D721Med (cell line): ENCODE results near the gene LMBRD2.

Experiments used
- DNase-seq: peaks from one replicate; pipeline ENCODE4 v3.0.0; 2011; ENCODE audit warnings: low spot score; ENCODE audit not compliant: insufficient read length
- FAIRE-seq: peaks from 2 replicates; lab custom pipeline; 2011; peaks lifted over from hg19 to GRCh38; lab: Jason Lieb, UNC
- TF ChIP-seq, protein P1 (sequence below): IDR thresholded peaks from 2 replicates; pipeline ENCODE4 v1.5.1; 2012; ENCODE audit warnings: mild to moderate bottlenecking, control low read depth; ENCODE audit not compliant: insufficient read depth; ENCODE audit errors: missing control alignments

Gene LMBRD2

DNA sequence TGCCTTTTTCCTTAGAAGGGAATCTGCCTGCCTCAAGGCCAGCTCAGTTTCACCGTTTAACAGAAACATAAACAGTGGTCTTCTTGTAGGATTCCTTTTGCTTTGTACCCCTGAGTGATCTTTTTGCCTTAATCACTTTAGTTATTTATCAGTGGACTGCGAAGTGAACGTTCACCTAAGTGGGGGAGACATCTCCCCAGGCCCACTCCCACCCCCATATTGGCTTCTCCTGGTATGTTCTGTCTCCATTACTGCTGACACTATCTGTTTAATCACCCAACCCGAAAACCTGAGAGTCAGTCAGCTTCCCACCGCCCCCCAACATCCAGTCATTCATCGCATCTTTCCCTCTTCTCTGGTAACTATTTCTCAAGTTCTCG is 1.6 kb upstream of the LMBRD2 start:
- no peak for DNase-seq
- no peak for FAIRE-seq
- TF ChIP-seq, protein P1, sequence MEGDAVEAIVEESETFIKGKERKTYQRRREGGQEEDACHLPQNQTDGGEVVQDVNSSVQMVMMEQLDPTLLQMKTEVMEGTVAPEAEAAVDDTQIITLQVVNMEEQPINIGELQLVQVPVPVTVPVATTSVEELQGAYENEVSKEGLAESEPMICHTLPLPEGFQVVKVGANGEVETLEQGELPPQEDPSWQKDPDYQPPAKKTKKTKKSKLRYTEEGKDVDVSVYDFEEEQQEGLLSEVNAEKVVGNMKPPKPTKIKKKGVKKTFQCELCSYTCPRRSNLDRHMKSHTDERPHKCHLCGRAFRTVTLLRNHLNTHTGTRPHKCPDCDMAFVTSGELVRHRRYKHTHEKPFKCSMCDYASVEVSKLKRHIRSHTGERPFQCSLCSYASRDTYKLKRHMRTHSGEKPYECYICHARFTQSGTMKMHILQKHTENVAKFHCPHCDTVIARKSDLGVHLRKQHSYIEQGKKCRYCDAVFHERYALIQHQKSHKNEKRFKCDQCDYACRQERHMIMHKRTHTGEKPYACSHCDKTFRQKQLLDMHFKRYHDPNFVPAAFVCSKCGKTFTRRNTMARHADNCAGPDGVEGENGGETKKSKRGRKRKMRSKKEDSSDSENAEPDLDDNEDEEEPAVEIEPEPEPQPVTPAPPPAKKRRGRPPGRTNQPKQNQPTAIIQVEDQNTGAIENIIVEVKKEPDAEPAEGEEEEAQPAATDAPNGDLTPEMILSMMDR = no peak

DNA sequence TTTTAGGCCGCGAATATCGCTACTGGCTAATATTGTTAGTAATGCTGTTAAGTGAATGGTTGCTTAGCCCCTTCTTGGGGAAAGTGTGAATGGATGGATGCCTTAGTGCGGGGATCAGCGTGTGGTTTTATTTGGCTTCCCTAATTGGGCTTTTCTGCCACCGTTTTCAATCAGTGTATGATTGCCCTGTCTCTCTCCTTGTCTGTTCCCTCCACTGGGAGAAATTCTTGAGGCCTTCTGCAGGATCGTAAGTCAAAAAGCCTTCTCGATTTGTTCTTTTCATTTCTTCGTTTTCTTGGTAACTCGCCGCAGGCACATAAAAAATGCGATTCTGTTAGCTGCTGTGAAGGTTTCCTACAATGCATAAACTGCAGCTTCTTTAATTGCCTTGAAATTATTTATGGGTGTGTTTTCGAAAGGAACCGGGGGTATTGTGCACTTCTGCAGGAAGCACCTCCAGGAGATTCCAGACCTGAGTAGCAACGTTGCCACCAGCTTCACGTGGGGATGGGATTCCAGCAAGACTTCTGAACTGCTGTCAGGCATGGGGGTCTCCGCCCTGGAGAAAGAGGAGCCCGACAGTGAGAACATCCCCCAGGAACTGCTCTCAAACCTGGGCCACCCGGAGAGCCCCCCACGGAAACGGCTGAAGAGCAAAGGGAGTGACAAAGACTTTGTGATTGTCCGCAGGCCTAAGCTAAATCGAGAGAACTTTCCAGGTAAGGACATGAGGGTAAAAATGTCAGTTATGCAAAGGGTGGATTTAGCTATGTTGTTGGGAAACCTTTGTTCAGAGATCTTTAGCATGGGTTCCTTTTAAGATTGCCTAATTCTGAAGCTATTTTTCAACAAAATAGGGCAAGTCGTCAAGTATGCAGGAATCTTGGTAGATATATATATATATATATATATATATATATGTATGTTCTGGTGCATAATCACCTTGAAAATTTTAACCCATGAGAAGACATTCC is 924 bp upstream of the LMBRD2 start:
- TF ChIP-seq, protein P1 = no peak
- no peak for DNase-seq
- no peak for FAIRE-seq

GRCh38 chr5:36150676-36151433 is 832 bp downstream of the LMBRD2 start:
- DNase-seq = no peak
- TF ChIP-seq, protein P1 = no peak
- no peak for FAIRE-seq

- DNase-seq (no peak), FAIRE-seq (no peak)
- TF ChIP-seq, protein P1 = no peak
Measured at GRCh38 chr5:36147681-36148080, 4.0 kb downstream of the LMBRD2 start.

GRCh38 chr5:36146390-36146789 is 5.3 kb downstream of the LMBRD2 start:
- TF ChIP-seq, protein P1 = no peak
- FAIRE-seq (no peak), DNase-seq (no peak)

DNA sequence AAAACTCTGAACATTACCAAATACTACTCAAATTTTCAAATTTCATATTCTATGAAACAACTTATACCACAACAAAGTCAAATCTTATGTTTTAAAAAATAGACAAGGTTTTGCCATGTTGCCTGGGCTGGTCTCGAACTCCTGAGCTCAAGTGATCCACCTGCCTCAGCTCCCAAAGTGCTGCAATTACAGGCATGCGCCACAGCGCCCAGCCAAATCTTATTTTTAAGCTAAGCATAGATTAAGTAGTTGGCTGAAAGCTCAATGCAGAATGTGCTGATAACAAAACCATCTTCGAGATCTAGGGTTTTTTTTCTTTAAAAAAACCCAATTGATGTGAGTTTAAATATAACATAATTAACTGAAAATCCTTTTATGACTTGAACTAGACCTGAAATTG is 6.4 kb downstream of the LMBRD2 start:
- FAIRE-seq (no peak), DNase-seq (no peak)
- TF ChIP-seq, protein P1 = no peak
